B cell (primary cell): ENCODE results near the gene CACNB4.

Source experiments
- CTCF ChIP-seq: fragments of 200-600 bp; IDR thresholded peaks from one replicate; pipeline ENCODE4 v1.8.0; 2022; ENCODE audit warnings: antibody characterized with exemption, mild to moderate bottlenecking
- EZH2 ChIP-seq: IDR thresholded peaks from 2 replicates; pipeline ENCODE4 v1.6.1; 2012; ENCODE audit warnings: borderline replicate concordance, low read depth, mild to moderate bottlenecking, moderate library complexity, low read length; ENCODE audit not compliant: insufficient read depth, poor library complexity, severe bottlenecking

- TF ChIP-seq CTCF (no peak), EZH2 (no peak)
Measured at GRCh38 chr2:151827564-151828142, 271.2 kb downstream of the CACNB4 start.
